T47D (cell line): ENCODE data around the gene DNAJC28.

Source experiments
- DNase-seq, 2 experiments: peaks; one replicate each; pipeline versions ENCODE4 v3.0.0 to v3.0.0-alpha.2; 2011 to 2012; ENCODE audit warnings: low read depth in 1 of 2, low spot score in 1 of 2
- JUND ChIP-seq: IDR thresholded peaks from 2 replicates; pipeline ENCODE4 v1.6.1; 2012; ENCODE audit warnings: low read depth
- in situ Hi-C: cut with HindIII; loops from 2 replicates; pipeline ENCODE4 v1.10.0; 2016; ENCODE audit warnings: low sequenced_read_pairs, low pct_unique_long_range_greater_than_20kb

The DNAJC28 gene

DNA sequence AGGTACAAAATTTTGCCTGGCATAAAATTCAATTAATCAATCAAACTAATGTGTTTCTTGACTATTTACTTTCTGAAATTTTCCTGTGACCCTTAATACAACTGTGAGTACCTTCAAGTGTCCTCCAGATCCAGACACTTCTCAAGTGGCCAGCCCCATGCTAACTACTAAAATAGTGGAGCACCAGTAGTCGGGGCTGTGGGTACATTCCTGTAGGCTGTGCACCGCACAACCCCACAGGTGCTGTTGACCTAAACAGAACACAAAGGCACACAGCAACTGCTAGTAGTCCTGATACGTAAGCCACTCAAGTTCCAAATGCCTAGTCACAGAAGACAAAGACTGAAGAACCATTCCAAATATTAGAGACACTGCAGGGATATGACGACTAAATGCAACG lies 48.3 kb downstream of the DNAJC28 start:
- in situ Hi-C loops, result no loop called here
- DNase-seq, result no peak
- TF ChIP-seq JUND, result no peak

- TF ChIP-seq JUND, result no peak
- in situ Hi-C loops, result no loop called here
- DNase-seq, result peak in 1 of 2 experiments; percentile 17
Observed at GRCh38 chr21:33441489-33442477, 49.7 kb downstream of the DNAJC28 start.
